Stomach (tissue), 4 donors: ENCODE data around the gene CTNNA3.

Experiments used
- CTCF ChIP-seq, 7 experiments: fragments of 450-650 bp in 4 of 7; fragments of 200-600 bp in 3 of 7; sonication (generic) in 3 of 7; IDR thresholded peaks; one replicate each; pipeline ENCODE4 v1.5.1; 2016 to 2019; ENCODE audit warnings: antibody characterized with exemption in 7 of 7, control low read depth in 2 of 7, mild to moderate bottlenecking in 1 of 7
- POLR2AphosphoS5 ChIP-seq, 3 donors: sonication (generic); formaldehyde crosslinking; IDR thresholded peaks; one replicate each; pipeline ENCODE4 v1.6.1; 2016; ENCODE audit warnings: antibody characterized with exemption in 3 of 3

- no peak for TF ChIP-seq CTCF (IDR thresholded peaks at IDR 0.05)
- TF ChIP-seq POLR2AphosphoS5 (IDR thresholded peaks at IDR 0.05) = no peak
These were observed 73.0 kb downstream of the CTNNA3 start for GRCh38 chr10:67622984-67623383.
